Stimulated activated CD8-positive, alpha-beta memory T cell treated with anti-CD3 and anti-CD28 coated beads, Interleukin-2, amount 100 ng/mL, for 1 hour (primary cell): ENCODE results near the gene PDZRN4.
"Not testable (repeated sequence)": the region's sequence is repeated elsewhere in the genome, so short reads cannot be mapped to it uniquely, and the experiment has no call there.

Experiments used
- DNase-seq, 2 donors: peaks; one replicate each; pipeline ENCODE4 v3.0.0-alpha.2; 2020; ENCODE audit warnings: low read depth in 2 of 2

PDZRN4 gene

GRCh38 chr12:41188058-41188840 lies at the start of gene PDZRN4:
TSS of gene PDZRN4 (plus strand) at chr12:41188320.
- DNase-seq: no peak

DNA sequence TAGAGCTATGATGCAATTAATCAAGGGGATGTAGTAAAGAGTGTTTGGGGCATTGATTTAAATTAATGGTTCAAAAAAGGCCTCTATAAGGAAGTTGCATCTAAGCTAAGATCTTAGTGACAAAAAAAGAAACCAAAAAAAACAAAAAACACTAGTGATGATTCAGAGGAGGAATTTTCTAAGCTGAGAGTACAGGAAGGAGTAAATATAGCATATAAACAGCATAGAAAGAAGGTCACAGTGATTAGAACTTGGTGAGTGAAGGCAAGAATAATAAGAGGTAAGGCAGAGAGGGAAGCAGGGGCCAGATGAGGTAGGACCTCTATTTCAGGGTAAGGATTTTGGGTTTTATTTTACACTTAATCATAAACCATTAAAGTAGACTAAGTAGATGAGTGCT lies 48.0 kb upstream of the PDZRN4 start:
- DNase-seq: no peak

- DNase-seq: no peak
Observed at GRCh38 chr12:41141104-41141503, 47.0 kb upstream of the PDZRN4 start.

- no peak for DNase-seq
Observed at GRCh38 chr12:41142376-41142775, 45.7 kb upstream of the PDZRN4 start.

DNA sequence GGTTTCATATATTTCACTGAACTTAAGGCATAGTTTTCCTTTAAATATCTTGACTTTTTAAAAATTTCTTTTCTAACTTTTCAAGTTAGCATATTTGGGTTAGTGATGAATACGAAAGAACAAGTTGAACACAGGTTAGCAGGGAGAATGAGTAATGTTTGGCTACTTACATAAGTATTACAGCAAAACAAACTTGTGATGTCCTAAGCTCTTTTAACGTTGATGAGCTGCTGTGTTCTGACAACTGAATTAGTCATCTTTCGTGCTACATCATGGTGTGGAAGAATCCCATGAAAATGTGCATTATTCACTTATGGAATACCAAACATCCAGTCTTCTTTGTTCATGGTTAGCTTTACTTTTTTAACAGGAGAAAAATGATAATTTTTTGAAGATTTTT lies 36.3 kb upstream of the PDZRN4 start:
- DNase-seq: no peak

GRCh38 chr12:41162461-41162860 lies 25.7 kb upstream of the PDZRN4 start:
- DNase-seq: no peak

- no peak for DNase-seq
Observed at GRCh38 chr12:41167701-41168100, 20.4 kb upstream of the PDZRN4 start.

DNA sequence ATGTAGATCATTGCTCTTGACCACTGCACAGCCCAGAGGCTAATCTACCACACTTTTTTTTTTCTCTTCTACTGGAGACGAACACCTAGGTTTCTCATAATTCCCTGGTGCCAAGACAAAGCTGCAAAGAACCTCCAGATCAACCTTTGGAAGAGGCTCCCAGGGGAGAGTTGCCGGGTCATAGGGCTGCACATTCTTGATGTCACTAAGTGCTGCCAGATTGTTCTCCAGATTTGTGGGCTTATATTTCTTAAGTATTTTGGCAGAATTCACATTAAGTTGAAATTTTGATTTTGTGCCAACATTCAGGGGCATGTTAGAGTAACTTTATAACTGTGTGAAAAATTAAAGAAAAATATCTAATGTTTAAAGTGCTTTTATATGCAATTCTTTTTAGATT lies 13.5 kb upstream of the PDZRN4 start:
- DNase-seq: no peak

DNA sequence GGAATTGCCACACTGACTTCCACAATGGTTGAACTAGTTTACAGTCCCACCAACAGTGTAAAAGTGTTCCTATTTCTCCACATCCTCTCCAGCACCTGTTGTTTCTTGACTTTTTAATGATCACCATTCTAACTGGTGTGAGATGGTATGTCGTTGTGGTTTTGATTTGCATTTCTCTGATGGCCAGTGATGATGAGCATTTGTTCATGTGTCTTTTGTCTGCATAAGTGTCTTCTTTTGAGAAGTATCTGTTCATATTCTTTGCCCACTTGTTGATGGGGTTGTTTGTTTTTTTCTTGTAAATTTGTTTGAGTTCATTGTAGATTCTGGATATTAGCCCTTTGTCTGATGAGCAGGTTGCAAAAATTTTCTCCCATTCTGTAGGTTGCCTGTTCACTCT lies 8.6 kb upstream of the PDZRN4 start:
- not testable (repeated sequence) for DNase-seq

DNA sequence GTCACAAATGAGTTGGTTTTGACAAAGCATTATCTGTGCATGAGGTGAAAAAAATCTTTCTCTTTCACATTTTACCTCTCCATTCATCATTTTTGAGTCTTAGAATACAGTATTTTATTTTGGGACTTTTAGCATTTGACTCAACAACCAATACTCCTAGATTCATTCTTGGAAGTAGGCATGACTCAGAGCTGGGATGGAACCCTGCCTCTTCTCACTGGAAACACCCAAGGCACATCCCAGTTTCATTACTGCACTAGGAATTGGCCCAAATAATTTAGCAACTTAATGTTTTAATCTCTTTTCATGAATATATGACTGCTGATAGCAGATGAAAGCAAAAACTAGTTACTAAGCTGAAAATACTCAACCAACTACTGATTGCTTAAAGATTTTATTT lies 3.3 kb upstream of the PDZRN4 start:
- DNase-seq: no peak

DNA sequence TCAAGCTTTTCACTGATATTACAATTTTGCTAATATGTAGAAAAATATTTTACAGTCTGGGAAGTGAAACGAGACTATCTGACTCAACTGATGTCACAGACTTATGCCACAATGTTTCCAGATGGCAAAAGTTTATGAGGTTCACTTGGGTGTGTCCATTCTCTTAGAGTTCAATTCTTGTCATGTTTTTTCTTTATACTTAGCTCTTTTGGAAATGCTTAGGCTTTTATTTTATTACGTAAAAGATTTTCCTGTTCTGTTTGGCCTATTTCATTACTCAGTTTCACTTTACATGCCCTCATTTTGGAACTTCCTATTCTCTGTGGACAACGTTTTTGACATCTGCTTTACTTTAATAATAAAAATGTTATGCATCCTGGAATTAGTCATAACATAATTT lies 2.1 kb upstream of the PDZRN4 start:
- no peak for DNase-seq

DNA sequence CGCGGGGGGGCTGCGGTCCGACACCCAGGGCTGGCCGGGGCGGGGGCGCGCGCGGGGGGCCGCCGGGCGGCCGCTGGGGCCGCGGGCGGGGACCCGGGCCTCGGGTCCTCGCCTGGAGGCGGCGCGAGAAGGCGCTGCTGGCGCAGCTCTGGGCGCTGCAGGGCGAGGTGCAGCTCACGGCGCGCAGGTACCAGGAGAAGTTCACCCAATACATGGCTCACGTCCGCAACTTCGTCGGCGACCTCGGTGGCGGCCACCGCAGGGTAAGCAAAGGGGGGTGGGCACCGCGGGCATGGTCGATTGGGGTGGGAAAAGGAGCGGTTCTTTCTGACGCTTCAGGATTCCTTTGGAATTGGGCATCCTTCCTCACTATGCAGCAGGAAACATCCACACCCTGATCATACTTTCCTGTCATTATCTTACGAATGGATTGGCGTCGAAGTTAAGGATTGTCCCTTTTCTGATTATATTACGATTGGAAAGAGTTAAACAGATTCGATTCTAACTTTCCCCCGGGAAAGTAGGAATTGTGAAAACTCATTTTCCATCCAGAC lies 798 bp downstream of the PDZRN4 start:
- DNase-seq: no peak

DNA sequence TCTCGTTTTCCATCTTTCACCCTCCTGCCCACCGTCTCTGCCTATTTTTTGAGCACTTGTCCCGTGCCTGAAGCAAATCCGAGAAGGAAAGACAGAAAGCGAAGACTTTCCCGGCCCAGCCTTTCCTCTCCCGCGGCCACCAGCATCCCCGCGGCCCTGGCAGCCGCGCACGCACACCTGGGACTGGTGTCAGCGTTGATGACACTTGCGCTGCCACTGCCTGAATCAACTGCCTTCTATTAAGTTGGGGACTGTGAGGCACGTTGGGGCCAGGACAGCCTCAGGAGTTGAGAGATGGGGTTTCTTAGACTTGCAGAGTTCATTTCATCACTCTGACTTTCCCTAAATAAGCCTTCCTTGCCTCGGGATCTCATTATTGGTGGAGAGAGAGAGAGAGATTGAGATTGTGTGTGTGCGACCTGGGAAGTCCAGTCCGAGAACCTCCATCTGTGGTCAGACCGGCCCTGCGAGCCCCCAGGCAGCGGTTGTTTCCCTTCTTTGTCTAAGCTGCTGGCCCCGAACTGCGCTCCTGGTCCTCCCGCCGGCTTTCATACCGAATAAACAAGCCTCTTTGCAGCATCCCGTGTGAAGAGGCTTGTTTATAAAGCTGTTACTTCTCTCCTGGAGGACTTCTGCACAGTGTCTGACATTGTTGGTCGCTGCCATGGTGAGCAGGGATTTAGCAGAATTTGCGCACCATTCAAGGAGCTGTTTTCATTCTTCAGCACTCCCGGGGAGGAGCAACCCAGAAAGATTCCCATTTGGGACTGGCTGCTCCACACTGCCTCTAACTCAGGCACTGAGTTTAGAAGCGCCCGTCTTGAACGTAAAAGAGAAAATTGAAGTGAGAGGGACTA lies 1.5 kb downstream of the PDZRN4 start:
- DNase-seq: no peak

DNA sequence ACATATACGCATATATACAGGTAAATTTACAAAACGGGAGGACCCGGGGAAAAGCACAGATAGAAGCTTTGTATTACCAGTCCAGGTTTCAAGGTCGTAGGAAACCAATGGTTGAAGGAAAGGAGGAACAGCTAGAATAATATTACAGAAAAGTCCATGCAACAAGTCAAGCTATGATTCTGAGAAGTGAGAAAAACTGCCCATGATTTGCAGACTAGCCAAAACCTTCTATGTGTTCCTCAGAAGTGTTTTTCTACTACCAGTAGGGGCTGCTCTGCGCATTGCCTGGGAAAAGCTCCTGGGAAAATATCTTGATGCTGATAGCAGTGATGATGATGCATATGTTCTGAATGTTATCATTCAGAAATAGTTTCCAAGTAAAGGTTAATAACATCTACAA lies 2.2 kb downstream of the PDZRN4 start:
- DNase-seq: no peak

GRCh38 chr12:41191549-41191948 lies 3.4 kb downstream of the PDZRN4 start:
- not testable (repeated sequence) for DNase-seq

- no peak for DNase-seq
Observed at GRCh38 chr12:41193311-41193710, 5.2 kb downstream of the PDZRN4 start.

GRCh38 chr12:41202051-41202450 lies 13.9 kb downstream of the PDZRN4 start:
- DNase-seq: no peak

- DNase-seq: no peak
Observed at GRCh38 chr12:41205070-41205709, 17.1 kb downstream of the PDZRN4 start.

DNA sequence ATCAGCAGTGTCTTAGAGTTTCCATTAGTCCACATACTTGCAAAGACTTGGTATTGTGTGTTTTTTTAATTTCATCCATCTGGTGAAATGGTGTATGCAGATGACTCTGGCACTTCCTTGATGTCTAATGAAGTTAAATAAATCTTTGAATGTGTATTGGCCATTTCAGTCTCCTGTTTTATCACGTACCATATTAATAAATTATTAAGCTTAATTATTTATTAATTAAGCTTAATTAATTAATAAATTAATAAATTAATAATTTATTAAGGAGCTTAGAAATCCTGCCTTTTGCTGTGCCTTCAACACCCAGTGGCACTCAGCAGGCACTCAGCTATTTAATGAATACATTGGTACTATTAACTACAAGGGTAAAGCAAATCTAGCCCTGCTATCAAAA lies 18.2 kb downstream of the PDZRN4 start:
- DNase-seq: no peak

DNA sequence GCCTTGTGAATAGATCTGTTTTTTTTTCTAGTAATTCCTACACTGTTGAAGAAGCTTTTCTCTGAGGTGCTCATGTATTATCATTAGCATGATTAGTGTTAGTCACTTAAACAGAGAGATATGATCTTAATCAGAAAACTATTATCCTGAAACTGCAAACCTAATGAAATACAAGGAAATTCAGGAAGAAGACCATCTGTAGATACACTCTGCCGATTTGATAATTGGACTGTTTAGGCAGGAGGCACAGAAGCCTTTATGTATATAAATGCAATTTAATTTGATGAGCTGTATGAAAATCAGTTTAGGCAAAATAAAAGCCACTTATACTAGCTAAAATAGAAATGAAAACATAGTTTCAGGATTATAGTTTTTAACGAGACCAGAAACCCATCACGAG lies 23.3 kb downstream of the PDZRN4 start:
- no peak for DNase-seq

DNA sequence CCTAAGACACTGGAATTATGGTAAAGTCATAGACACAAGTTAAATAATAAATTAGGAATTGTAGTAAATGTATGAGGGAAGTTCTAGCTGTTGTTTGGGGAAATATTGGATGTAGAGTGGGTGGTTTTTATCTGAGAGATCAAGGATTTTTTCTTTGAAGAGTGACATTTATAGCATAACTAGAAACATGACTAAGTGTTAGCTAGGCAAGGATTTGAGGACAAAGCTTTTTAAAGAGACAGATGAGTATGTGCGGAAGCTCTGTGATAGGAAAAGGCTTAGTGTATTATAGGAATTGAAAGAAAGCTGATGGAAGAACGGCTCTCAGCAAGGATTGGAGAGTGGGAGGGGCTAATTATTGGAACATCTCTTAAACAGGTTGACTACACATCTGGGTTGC lies 24.5 kb downstream of the PDZRN4 start:
- no peak for DNase-seq

- DNase-seq: no peak
Observed at GRCh38 chr12:41213107-41213506, 25.0 kb downstream of the PDZRN4 start.
